Stomach (tissue), 9 donors: Measurements from ENCODE around the gene LRPPRC. TPM values are rescaled to one million over a fixed set of nuclear protein-coding genes. Genes with fewer than 3 reads are reported as not detected.

Experiments
- DNase-seq, 2 donors: peaks; one replicate each; pipeline versions ENCODE4 v3.0.0 to v3.0.0-alpha.2; 2013 to 2019
- H3K27ac ChIP-seq, 5 donors: fragments of 200-600 bp in 4 of 5; sonication (generic) in 4 of 5; one replicate each; pipeline ENCODE4 v1.5.1; 2013 to 2019; ENCODE audit warnings: mild to moderate bottlenecking in 1 of 5, moderate library complexity in 1 of 5
- H3K27me3 ChIP-seq, 3 donors: fragments of 200-600 bp; sonication (generic); one replicate each; pipeline ENCODE4 v1.5.1; 2017 to 2019; ENCODE audit warnings: mixed run types in 1 of 3
- H3K36me3 ChIP-seq, 4 donors: fragments of 200-600 bp; sonication (generic); 1 replicate in 3 of 4; 2 replicates in 1 of 4; pipeline ENCODE4 v1.5.1; 2016 to 2019
- H3K4me1 ChIP-seq, 4 donors: fragments of 200-600 bp; sonication (generic); one replicate each; pipeline ENCODE4 v1.5.1; 2016 to 2019
- H3K4me3 ChIP-seq, 4 donors: fragments of 200-600 bp; sonication (generic) in 3 of 4; one replicate each; pipeline ENCODE4 v1.5.1; 2016 to 2019; ENCODE audit warnings: mild to moderate bottlenecking in 1 of 4
- H3K9me3 ChIP-seq, 4 donors: fragments of 200-600 bp; sonication (generic); one replicate each; pipeline ENCODE4 v1.5.1; 2016 to 2019
- EP300 ChIP-seq: sonication (generic); formaldehyde crosslinking; IDR thresholded peaks from one replicate; pipeline ENCODE4 v1.6.1; 2017; ENCODE audit warnings: antibody characterized with exemption
- POLR2A ChIP-seq, 4 donors: fragments of 450-650 bp; IDR thresholded peaks; one replicate each; pipeline ENCODE4 v1.6.1; 2016; ENCODE audit warnings: antibody characterized with exemption in 4 of 4, control low read depth in 2 of 4, mild to moderate bottlenecking in 1 of 4, moderate library complexity in 1 of 4
- POLR2AphosphoS5 ChIP-seq, 3 donors: sonication (generic); formaldehyde crosslinking; IDR thresholded peaks; one replicate each; pipeline ENCODE4 v1.6.1; 2016; ENCODE audit warnings: antibody characterized with exemption in 3 of 3
- WGBS, 5 donors: extraction: QIAGEN DNeasy Blood & Tissue Kit in 3 of 5; methylation state at CpG; one replicate each; pipeline versions ENCODE4 v1.1.5 to v1.1.7; 2013 to 2018; 5-methylcytosine and 5-hydroxymethylcytosine counted together
- intact Hi-C: fragments of 100-400 bp; cut with DNase I; formaldehyde crosslinking; loops from one replicate; pipeline ENCODE4 v1.15.1; 2023; ENCODE audit warnings: low total_unique reads
- polyA plus RNA-seq, 3 donors: library from polyadenylated mRNA; stranded (reverse); fragments of 200-250 nt; gene quantifications; one replicate each; pipeline ENCODE4 v1.2.3, GENCODE V29; 2013
- total RNA-seq, 5 donors: library from RNA; depleted of rRNA; stranded (reverse); fragments of >200 nt; gene quantifications; one replicate each; pipeline versions ENCODE4 v1.1.0 to v1.2.3, GENCODE V29; 2014 to 2016
- TF ChIP-seq, protein P1 (sequence below), 7 experiments: fragments of 450-650 bp in 4 of 7; fragments of 200-600 bp in 3 of 7; sonication (generic) in 3 of 7; IDR thresholded peaks; one replicate each; pipeline ENCODE4 v1.5.1; 2016 to 2019; ENCODE audit warnings: antibody characterized with exemption in 7 of 7, control low read depth in 2 of 7, mild to moderate bottlenecking in 1 of 7
- donor health status: healthy with polysubstance abuse.
- donor health status: Bipolar disorder and iron deficiency.
- donor health status: healthy.

LRPPRC gene
- total and polyA plus RNA-seq, 8 donors: 12.6 to 124 (median 35.5) TPM

GRCh38 chr2:44005846-44006245 lies 10.1 kb upstream of the LRPPRC start:
- no peak for DNase-seq
- intact Hi-C loops: no loop called here
- H3K36me3 ChIP-seq: no peaks in the 10 kb centered on the region
- TF ChIP-seq, protein P1, sequence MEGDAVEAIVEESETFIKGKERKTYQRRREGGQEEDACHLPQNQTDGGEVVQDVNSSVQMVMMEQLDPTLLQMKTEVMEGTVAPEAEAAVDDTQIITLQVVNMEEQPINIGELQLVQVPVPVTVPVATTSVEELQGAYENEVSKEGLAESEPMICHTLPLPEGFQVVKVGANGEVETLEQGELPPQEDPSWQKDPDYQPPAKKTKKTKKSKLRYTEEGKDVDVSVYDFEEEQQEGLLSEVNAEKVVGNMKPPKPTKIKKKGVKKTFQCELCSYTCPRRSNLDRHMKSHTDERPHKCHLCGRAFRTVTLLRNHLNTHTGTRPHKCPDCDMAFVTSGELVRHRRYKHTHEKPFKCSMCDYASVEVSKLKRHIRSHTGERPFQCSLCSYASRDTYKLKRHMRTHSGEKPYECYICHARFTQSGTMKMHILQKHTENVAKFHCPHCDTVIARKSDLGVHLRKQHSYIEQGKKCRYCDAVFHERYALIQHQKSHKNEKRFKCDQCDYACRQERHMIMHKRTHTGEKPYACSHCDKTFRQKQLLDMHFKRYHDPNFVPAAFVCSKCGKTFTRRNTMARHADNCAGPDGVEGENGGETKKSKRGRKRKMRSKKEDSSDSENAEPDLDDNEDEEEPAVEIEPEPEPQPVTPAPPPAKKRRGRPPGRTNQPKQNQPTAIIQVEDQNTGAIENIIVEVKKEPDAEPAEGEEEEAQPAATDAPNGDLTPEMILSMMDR (IDR thresholded peaks at IDR 0.05): no peak
- no peak for TF ChIP-seq EP300
- no peak for TF ChIP-seq POLR2A (IDR thresholded peaks at IDR 0.05)
- no peak for TF ChIP-seq POLR2AphosphoS5 (IDR thresholded peaks at IDR 0.05)
- WGBS, 5 donors: 71 to 85% (median 80%) methylated on average over 3 of the region's 3 CpGs
- H3K4me3 ChIP-seq: no peak overlapping the region
- no peak overlapping the region for H3K27ac ChIP-seq
- H3K27me3 ChIP-seq: peaks cover 0 to 3% (median 0%) of the 10 kb centered on the region in 3 donors
- no peaks in the 10 kb centered on the region for H3K9me3 ChIP-seq
- H3K4me1 ChIP-seq: peaks cover 0 to 6% (median 0%) of the 10 kb centered on the region in 4 donors

DNA sequence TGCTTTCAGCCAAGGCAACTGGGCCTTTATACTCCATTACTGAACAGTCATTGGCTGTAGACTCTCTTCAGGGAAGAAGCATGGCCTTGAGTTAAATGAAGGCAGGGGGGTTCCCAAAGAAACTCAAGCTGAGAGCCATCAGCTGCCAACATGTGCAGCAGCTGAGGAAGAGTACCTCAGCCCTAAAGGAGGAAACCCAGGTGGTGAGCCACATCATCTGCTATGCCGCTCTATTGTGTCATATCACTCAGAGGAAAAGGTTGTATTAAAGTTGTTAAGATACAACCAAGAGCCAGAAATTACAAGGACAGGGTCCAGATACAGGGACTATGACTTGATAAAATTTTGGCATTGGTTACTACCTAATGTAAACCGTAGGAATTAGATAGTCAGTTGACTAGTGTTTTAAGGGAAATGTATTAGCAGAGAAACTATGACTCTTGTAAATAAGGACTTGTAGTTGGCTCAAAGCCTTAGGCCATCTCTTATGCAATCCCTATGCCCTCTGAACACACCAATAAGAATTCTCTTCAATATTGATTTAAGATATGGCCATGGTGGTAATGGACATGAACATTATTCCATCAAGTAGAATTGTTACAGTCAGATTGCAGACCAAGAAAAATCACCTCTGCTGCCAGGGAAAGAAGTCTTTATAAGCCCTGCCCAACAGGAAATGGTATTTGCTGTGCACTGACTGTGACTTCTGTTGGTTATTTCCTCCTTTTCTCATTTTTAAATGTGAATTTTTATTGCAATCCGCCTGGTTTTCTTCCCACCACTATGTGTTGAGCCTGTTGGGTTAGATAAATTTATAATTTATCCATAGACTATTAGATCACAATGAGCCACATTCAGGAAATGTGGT lies 9.2 kb upstream of the LRPPRC start:
- Histone ChIP-seq H3K4me1 (peaks cover 0 to 6% (median 0%) of the 10 kb centered on the region in 4 donors), H3K9me3 (no peaks in the 10 kb centered on the region), H3K27me3 (no peaks in the 10 kb centered on the region), H3K36me3 (no peaks in the 10 kb centered on the region), H3K4me3 (no peak overlapping the region), H3K27ac (no peak overlapping the region)
- WGBS, 5 donors: 33 to 59% (median 48%) methylated on average over 3 of the region's 3 CpGs
- no peak for DNase-seq
- TF ChIP-seq, protein P1 (IDR thresholded peaks at IDR 0.05): no peak
- no peak for TF ChIP-seq POLR2AphosphoS5 (IDR thresholded peaks at IDR 0.05)
- no peak for TF ChIP-seq EP300
- no peak for TF ChIP-seq POLR2A (IDR thresholded peaks at IDR 0.05)
- intact Hi-C loops: no loop called here

DNA sequence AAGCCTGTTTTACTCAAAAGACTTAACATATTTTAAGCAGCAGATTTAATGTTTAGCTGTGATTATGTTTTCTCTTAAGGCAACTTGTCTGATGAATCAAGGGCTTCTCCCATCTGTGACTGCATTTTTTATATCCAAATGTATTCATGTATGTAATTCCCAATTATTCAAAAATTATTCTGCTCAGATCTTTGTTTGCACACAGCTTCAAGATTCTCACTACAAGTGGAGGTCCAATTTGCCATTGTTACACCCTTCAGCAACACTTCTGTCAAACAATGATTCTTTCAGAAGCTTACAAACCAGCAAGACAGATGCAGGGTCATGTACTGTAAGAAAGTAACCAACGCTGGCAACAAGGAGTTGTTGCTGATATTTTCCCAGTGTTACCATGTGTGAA lies 5.9 kb upstream of the LRPPRC start:
- DNase-seq: peak in 1 of 2 donors; percentile 13
- peaks cover 0 to 9% (median 2%) of the 10 kb centered on the region in 4 donors for H3K4me1 ChIP-seq
- WGBS, 5 donors: 35 to 59% (median 44%) methylated on average over 1 of the region's 1 CpG
- no peak overlapping the region for H3K27ac ChIP-seq
- H3K4me3 ChIP-seq: no peak overlapping the region
- no peaks in the 10 kb centered on the region for H3K27me3 ChIP-seq
- no peak for TF ChIP-seq POLR2AphosphoS5 (IDR thresholded peaks at IDR 0.05)
- no peak for TF ChIP-seq POLR2A (IDR thresholded peaks at IDR 0.05)
- TF ChIP-seq EP300: no peak
- TF ChIP-seq, protein P1 (IDR thresholded peaks at IDR 0.05): no peak
- H3K36me3 ChIP-seq: no peaks in the 10 kb centered on the region
- H3K9me3 ChIP-seq: no peaks in the 10 kb centered on the region
- intact Hi-C loops: no loop called here

GRCh38 chr2:43998263-43998662 lies 2.5 kb upstream of the LRPPRC start:
- no peak for DNase-seq
- H3K27ac ChIP-seq: no peak overlapping the region
- intact Hi-C loops: no loop called here
- no peak overlapping the region for H3K4me3 ChIP-seq
- no peaks in the 10 kb centered on the region for H3K9me3 ChIP-seq
- no peaks in the 10 kb centered on the region for H3K27me3 ChIP-seq
- H3K4me1 ChIP-seq: peaks cover 19 to 27% (median 25%) of the 10 kb centered on the region in 4 donors
- peaks cover 0 to 4% (median 3%) of the 10 kb centered on the region in 4 donors for H3K36me3 ChIP-seq
- 88 to 93% (median 89%) methylated on average over 4 of the region's 4 CpGs for WGBS, 5 donors
- TF ChIP-seq, protein P1 (IDR thresholded peaks at IDR 0.05): no peak
- TF ChIP-seq EP300: no peak
- no peak for TF ChIP-seq POLR2A (IDR thresholded peaks at IDR 0.05)
- TF ChIP-seq POLR2AphosphoS5 (IDR thresholded peaks at IDR 0.05): no peak
